ENCODE measurements around the gene TNKS2.

DNA sequence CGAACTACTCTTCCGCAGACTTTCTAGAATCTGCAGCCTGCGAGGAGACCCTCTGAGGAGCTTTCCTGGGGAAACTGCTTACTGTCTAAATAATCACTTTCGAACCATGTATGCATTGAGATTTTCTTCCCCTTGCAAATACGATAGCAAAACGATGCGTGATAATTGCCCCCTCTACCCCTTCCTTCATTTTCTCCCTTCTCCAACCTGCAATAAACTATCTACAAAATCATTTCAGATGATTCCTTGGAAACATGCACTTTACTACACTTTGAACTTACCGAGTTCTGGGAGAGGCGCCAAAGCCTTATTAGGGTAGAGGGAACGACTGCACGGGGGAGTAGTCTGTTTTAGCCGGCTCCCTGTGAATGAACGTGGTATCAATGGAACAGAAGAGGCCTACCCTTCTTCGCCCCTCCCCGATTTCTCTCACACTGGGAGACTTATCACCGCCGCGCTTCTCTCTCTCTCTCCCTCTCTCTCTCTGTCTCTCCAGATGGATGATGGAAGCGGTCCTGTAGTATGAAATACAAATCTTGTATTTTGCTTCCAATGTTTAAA is 111.0 kb downstream of the TNKS2 start, which contains the start of gene FGFBP3:
- TF ChIP-seq, protein P1, sequence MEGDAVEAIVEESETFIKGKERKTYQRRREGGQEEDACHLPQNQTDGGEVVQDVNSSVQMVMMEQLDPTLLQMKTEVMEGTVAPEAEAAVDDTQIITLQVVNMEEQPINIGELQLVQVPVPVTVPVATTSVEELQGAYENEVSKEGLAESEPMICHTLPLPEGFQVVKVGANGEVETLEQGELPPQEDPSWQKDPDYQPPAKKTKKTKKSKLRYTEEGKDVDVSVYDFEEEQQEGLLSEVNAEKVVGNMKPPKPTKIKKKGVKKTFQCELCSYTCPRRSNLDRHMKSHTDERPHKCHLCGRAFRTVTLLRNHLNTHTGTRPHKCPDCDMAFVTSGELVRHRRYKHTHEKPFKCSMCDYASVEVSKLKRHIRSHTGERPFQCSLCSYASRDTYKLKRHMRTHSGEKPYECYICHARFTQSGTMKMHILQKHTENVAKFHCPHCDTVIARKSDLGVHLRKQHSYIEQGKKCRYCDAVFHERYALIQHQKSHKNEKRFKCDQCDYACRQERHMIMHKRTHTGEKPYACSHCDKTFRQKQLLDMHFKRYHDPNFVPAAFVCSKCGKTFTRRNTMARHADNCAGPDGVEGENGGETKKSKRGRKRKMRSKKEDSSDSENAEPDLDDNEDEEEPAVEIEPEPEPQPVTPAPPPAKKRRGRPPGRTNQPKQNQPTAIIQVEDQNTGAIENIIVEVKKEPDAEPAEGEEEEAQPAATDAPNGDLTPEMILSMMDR (optimal IDR thresholded peaks at IDR 0.05 in 1 of 3, IDR thresholded peaks at IDR 0.05 in 1 of 3, conservative IDR thresholded peaks at IDR 0.05 in 1 of 3; ENCODE audit: extremely low read depth in 1 of 3, insufficient read depth in 2 of 3, low read length in 3 of 3), result peak in 1 of 3 experiments; percentile 3
- TF ChIP-seq EZH2 (IDR thresholded peaks at IDR 0.05; ENCODE audit: low read length), result no peak

All from keratinocyte (primary cell).